Neural cell (in vitro differentiated cells): ENCODE measurements around the gene PPP1R18. TPM values are rescaled to one million over a fixed set of nuclear protein-coding genes. Genes with fewer than 3 reads are reported as not detected.
"Not testable (repeated sequence)": the region's sequence is repeated elsewhere in the genome, so short reads cannot be mapped to it uniquely, and the experiment has no call there.

ENCODE experiments used
- H2AFZ ChIP-seq: fragments of 200-600, 300-800 bp; sonication (generic), shearing (Covaris generic); 2 replicates; pipeline ENCODE4 v1.6.0; 2014; ENCODE audit warnings: low read depth, mild to moderate bottlenecking, antibody characterized with exemption, low read length, moderate library complexity
- H3F3A ChIP-seq: fragments of 200-600 bp; shearing (Covaris generic); 2 replicates; pipeline ENCODE4 v1.6.1; 2016; ENCODE audit warnings: mild to moderate bottlenecking, moderate library complexity, mixed read lengths, antibody characterized with exemption, low read length; ENCODE audit not compliant: insufficient read depth, poor library complexity, severe bottlenecking
- H3K27ac ChIP-seq: fragments of 200-600, 300-800 bp; sonication (generic), shearing (Covaris generic); 2 replicates; pipeline ENCODE4 v1.5.1; 2014; ENCODE audit warnings: mild to moderate bottlenecking, low read length, moderate library complexity
- H3K27me3 ChIP-seq: fragments of 300-800, 200-600 bp; sonication (generic), shearing (Covaris generic); 2 replicates; pipeline ENCODE4 v1.6.0; 2014; ENCODE audit warnings: mild to moderate bottlenecking, low read depth, low read length, moderate library complexity; ENCODE audit not compliant: insufficient read depth
- H3K36me3 ChIP-seq: fragments of 300-800, 200-600 bp; sonication (generic), shearing (Covaris generic); 2 replicates; pipeline ENCODE4 v1.5.1; 2014; ENCODE audit warnings: mild to moderate bottlenecking, antibody characterized with exemption, low read length, moderate library complexity; ENCODE audit not compliant: insufficient read depth
- H3K4me2 ChIP-seq: fragments of 300-800, 200-600 bp; sonication (generic), shearing (Covaris generic); 2 replicates; pipeline ENCODE4 v1.6.0; 2014; ENCODE audit warnings: mild to moderate bottlenecking, low read length
- H3K4me3 ChIP-seq: fragments of 300-800, 200-600 bp; sonication (generic), shearing (Covaris generic); 2 replicates; pipeline ENCODE4 v1.5.1; 2014; ENCODE audit warnings: mild to moderate bottlenecking, low read length, moderate library complexity
- H3K79me2 ChIP-seq: fragments of 200-600 bp; shearing (Covaris generic); replicated peaks from 2 replicates; pipeline ENCODE4 v1.6.0; 2014; ENCODE audit warnings: mild to moderate bottlenecking, low read length, moderate library complexity; ENCODE audit not compliant: insufficient read depth
- H3K9ac ChIP-seq: fragments of 300-800, 200-600 bp; sonication (generic), shearing (Covaris generic); 2 replicates; pipeline ENCODE4 v1.6.1; 2016; ENCODE audit warnings: mild to moderate bottlenecking, low read length, mixed read lengths
- H3K9me2 ChIP-seq: fragments of 200-600 bp; shearing (Covaris generic); 2 replicates; pipeline ENCODE4 v1.6.1; 2016; ENCODE audit warnings: mild to moderate bottlenecking, low read length, mixed read lengths; ENCODE audit not compliant: insufficient read depth
- H3K9me3 ChIP-seq: fragments of 200-600, 300-800 bp; sonication (generic), shearing (Covaris generic); 2 replicates; pipeline ENCODE4 v1.6.1; 2016; ENCODE audit warnings: mild to moderate bottlenecking, mixed run types, low read length, moderate library complexity, mixed read lengths
- H4K20me1 ChIP-seq: fragments of 200-600 bp; shearing (Covaris generic); 2 replicates; pipeline ENCODE4 v1.6.1; 2016; ENCODE audit warnings: mild to moderate bottlenecking, mixed run types; ENCODE audit not compliant: insufficient read depth
- EP300 ChIP-seq: fragments of 450-650 bp; conservative IDR thresholded peaks from 2 replicates; pipeline ENCODE4 v1.6.1; 2014; ENCODE audit warnings: antibody characterized with exemption, mild to moderate bottlenecking, moderate library complexity; ENCODE audit not compliant: poor library complexity, severe bottlenecking
- EZH2 ChIP-seq: fragments of 200-600, 300-800 bp; shearing (Covaris generic), sonication (generic); IDR thresholded peaks from 2 replicates; pipeline ENCODE4 v1.6.1; 2014; ENCODE audit warnings: antibody characterized with exemption, low read length, borderline replicate concordance, mild to moderate bottlenecking; ENCODE audit not compliant: insufficient read depth, poor library complexity, severe bottlenecking
- MXI1 ChIP-seq: fragments of 450-650 bp; conservative IDR thresholded peaks from 2 replicates; pipeline ENCODE4 v1.6.1; 2014; ENCODE audit warnings: antibody characterized with exemption, mild to moderate bottlenecking; ENCODE audit not compliant: poor library complexity, severe bottlenecking
- POLR2AphosphoS5 ChIP-seq: IDR thresholded peaks from 2 replicates; pipeline ENCODE4 v1.6.1; 2012
- RAD21 ChIP-seq: fragments of 450-650 bp; conservative IDR thresholded peaks from 2 replicates; pipeline ENCODE4 v1.6.1; 2014; ENCODE audit warnings: antibody characterized with exemption, mild to moderate bottlenecking, moderate library complexity
- SMC3 ChIP-seq: fragments of 450-650 bp; conservative IDR thresholded peaks from 2 replicates; pipeline ENCODE4 v1.6.1; 2014; ENCODE audit warnings: antibody characterized with exemption, mild to moderate bottlenecking, moderate library complexity; ENCODE audit not compliant: poor library complexity
- TAF1 ChIP-seq: IDR thresholded peaks from 2 replicates; pipeline ENCODE4 v1.6.1; 2012; ENCODE audit warnings: low read depth
- polyA plus RNA-seq: library from polyadenylated mRNA; depleted of rRNA; stranded (reverse); fragments of >200 nt; gene quantifications from 2 replicates; pipeline ENCODE4 v1.2.3, GENCODE V29; 2014
- TF ChIP-seq, protein P1 (sequence below): IDR thresholded peaks from 2 replicates; pipeline ENCODE4 v1.6.1; 2012; ENCODE audit warnings: borderline replicate concordance
- TF ChIP-seq, protein P2 (sequence below): fragments of 450-650 bp; IDR thresholded peaks from 2 replicates; pipeline ENCODE4 v1.5.1; 2014; ENCODE audit warnings: antibody characterized with exemption, mild to moderate bottlenecking, moderate library complexity; ENCODE audit not compliant: poor library complexity, severe bottlenecking

The PPP1R18 gene
- polyA plus RNA-seq, 1 donor from 2014 or later = 50.6 TPM

DNA sequence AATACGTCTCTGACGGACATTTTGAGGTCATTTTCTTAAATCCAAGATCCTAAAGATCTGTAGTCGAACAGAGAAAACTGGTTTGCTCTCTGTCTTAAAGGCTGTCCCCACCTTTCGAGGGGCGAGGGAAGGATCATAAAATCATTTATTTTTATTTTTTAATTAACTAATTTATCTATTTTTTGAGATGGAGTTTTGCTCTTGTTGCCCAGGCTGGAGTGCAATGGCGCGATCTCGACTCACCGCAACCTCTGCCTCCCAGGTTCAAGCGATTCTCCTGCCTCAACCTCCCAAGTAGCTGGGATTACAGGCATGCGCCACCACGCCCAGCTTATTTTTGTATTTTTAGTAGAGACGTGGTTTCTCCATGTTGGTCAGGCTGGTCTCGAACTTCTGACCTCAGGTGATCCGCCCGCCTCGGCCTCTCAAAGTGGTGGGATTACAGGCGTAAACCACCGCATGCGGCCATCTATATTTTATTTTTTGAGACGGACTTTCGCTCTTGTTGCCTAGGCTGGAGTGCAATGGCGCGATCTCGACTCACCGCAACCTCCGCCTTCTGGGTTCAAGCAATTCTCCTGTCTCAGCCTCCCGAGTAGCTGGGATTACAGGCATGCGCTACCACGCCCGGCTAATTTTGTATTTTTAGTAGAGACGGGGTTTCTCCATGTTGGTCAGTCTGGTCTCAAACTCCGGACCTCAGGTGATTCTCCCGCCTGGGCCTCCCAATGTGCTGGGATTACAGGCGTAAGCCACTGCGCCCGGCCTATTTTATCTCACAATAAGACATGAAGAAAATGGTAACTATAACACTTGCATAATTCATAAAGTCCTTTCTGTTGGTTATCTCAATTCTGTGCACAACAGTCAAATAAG is 31.6 kb upstream of the PPP1R18 start:
- H3K9me3 ChIP-seq, H3K27me3 ChIP-seq, H2AFZ ChIP-seq, H3F3A ChIP-seq, H3K36me3 ChIP-seq, H3K9me2 ChIP-seq: not testable (repeated sequence)
- Histone ChIP-seq H3K79me2 (peaks cover 52% of the 10 kb centered on the region), H3K4me3 (peak overlapping the region; percentile 99), H3K9ac (peak overlapping the region; percentile 62), H4K20me1 (peaks cover 15% of the 10 kb centered on the region), H3K4me2 (peak overlapping the region; percentile 86), H3K27ac (peak overlapping the region; percentile 88)

DNA sequence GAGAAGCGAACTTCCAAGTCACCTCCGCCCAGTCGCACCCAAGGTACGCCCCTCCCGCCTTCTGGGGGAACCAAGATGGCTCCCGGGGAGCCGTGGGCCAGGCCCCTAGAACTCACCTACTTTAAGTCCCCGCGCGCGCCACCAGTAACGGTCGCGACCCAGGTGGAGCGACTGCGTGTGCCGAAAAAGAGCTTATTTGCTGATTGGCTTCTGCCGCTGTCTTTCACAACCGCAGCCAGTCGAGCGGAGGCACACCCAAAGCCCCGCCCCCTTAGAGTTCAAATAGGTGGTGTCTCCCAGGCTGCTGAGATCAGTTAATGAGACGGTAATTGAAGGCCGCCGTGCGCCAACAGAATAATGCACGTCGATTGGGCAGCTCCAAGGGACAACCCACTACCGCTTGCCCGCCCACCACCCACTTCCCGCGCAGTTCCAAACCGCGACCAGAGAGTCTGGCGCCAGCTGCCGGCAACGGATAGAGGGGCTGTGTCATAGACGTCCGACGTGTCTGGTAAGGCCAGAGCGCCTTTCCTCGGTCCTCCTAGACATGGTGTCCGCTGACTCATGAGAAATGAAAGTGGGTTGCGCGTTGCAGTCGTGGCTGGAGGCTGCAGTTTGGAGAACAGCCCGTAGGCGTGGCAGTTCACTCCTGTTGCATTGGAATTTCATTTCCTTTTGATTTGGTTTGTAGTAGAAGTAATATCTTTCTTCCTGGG is 30.8 kb upstream of the PPP1R18 start, which contains the start of gene MDC1:
Gene MDC1, minus strand, starts transcription at position 153 of the 716 bp plus-strand sequence. CDS start 2,106 bp downstream, outside the sequence.
- Histone ChIP-seq H3K4me3 (peak within 1 kb of the TSS; percentile 76), H3K36me3 (no peaks in the 10 kb centered on the region), H3K27ac (peak within 1 kb of the TSS; percentile 88), H4K20me1 (peaks cover 7% of the 10 kb centered on the region), H3K79me2 (peaks cover 44% of the 10 kb centered on the region), H3F3A (peaks cover 5% of the 10 kb centered on the region), H3K9me3 (no peaks in the 10 kb centered on the region), H2AFZ (peak within 1 kb of the TSS; percentile 92), H3K27me3 (no peaks in the 10 kb centered on the region), H3K9me2 (no peaks in the 10 kb centered on the region), H3K9ac (peak within 1 kb of the TSS; percentile 70), H3K4me2 (peak within 1 kb of the TSS; percentile 91)
- peak; percentile 38 for TF ChIP-seq SMC3
- peak; percentile 43 for TF ChIP-seq RAD21
- peak; percentile 94 for TF ChIP-seq POLR2AphosphoS5
- TF ChIP-seq EP300 = peak; percentile 80
- TF ChIP-seq MXI1 = peak; percentile 90
- peak; percentile 73 for TF ChIP-seq TAF1
- TF ChIP-seq, protein P1, sequence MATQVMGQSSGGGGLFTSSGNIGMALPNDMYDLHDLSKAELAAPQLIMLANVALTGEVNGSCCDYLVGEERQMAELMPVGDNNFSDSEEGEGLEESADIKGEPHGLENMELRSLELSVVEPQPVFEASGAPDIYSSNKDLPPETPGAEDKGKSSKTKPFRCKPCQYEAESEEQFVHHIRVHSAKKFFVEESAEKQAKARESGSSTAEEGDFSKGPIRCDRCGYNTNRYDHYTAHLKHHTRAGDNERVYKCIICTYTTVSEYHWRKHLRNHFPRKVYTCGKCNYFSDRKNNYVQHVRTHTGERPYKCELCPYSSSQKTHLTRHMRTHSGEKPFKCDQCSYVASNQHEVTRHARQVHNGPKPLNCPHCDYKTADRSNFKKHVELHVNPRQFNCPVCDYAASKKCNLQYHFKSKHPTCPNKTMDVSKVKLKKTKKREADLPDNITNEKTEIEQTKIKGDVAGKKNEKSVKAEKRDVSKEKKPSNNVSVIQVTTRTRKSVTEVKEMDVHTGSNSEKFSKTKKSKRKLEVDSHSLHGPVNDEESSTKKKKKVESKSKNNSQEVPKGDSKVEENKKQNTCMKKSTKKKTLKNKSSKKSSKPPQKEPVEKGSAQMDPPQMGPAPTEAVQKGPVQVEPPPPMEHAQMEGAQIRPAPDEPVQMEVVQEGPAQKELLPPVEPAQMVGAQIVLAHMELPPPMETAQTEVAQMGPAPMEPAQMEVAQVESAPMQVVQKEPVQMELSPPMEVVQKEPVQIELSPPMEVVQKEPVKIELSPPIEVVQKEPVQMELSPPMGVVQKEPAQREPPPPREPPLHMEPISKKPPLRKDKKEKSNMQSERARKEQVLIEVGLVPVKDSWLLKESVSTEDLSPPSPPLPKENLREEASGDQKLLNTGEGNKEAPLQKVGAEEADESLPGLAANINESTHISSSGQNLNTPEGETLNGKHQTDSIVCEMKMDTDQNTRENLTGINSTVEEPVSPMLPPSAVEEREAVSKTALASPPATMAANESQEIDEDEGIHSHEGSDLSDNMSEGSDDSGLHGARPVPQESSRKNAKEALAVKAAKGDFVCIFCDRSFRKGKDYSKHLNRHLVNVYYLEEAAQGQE = peak; percentile 26
- TF ChIP-seq, protein P2, sequence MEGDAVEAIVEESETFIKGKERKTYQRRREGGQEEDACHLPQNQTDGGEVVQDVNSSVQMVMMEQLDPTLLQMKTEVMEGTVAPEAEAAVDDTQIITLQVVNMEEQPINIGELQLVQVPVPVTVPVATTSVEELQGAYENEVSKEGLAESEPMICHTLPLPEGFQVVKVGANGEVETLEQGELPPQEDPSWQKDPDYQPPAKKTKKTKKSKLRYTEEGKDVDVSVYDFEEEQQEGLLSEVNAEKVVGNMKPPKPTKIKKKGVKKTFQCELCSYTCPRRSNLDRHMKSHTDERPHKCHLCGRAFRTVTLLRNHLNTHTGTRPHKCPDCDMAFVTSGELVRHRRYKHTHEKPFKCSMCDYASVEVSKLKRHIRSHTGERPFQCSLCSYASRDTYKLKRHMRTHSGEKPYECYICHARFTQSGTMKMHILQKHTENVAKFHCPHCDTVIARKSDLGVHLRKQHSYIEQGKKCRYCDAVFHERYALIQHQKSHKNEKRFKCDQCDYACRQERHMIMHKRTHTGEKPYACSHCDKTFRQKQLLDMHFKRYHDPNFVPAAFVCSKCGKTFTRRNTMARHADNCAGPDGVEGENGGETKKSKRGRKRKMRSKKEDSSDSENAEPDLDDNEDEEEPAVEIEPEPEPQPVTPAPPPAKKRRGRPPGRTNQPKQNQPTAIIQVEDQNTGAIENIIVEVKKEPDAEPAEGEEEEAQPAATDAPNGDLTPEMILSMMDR = peak; percentile 66
- TF ChIP-seq EZH2 = no peak
